Measurements from ENCODE around the gene LPGAT1. TPM values are rescaled to one million over a fixed set of nuclear protein-coding genes. Genes with fewer than 3 reads are reported as not detected.

Gene LPGAT1
- total and polyA plus RNA-seq, 2 of the 13 experiments (the other 11 are each of a cell fraction or from before 2014, with no cell fraction given), result 12.1 to 48.3 TPM

GRCh38 chr1:211698161-211699026, 132.2 kb downstream of the LPGAT1 start (continued):
- no peak for TF ChIP-seq ZSCAN22 (CRISPR knock-in tag; IDR thresholded peaks at IDR 0.05)
- TF ChIP-seq THAP7 (CRISPR knock-in tag; IDR thresholded peaks at IDR 0.05), result no peak
- TF ChIP-seq HNF4A (CRISPR knock-in tag; IDR thresholded peaks at IDR 0.05), result peak; percentile 59
- TF ChIP-seq HCFC1 (IDR thresholded peaks at IDR 0.05; ENCODE audit: low read depth, low read length), result no peak
- no peak for TF ChIP-seq ZNF251 (CRISPR knock-in tag; IDR thresholded peaks at IDR 0.05)
- TF ChIP-seq, protein P1, sequence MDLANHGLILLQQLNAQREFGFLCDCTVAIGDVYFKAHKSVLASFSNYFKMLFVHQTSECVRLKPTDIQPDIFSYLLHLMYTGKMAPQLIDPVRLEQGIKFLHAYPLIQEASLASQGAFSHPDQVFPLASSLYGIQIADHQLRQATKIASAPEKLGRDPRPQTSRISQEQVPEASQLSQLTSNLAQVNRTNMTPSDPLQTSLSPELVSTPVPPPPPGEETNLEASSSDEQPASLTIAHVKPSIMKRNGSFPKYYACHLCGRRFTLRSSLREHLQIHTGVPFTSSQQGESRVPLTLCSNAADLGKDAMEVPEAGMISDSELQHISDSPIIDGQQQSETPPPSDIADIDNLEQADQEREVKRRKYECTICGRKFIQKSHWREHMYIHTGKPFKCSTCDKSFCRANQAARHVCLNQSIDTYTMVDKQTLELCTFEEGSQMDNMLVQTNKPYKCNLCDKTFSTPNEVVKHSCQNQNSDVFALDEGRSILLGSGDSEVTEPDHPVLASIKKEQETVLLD (CRISPR knock-in tag; IDR thresholded peaks at IDR 0.05; ENCODE audit: low read depth), result no peak
- peak; percentile 48; the same call in 1 of the 2 replicates for TF ChIP-seq PPARG (CRISPR knock-in tag; conservative IDR thresholded peaks at IDR 0.05)
- TF ChIP-seq NKX3-1 (CRISPR knock-in tag; IDR thresholded peaks at IDR 0.05), result no peak
- TF ChIP-seq ZNF382 (CRISPR knock-in tag; IDR thresholded peaks at IDR 0.05; ENCODE audit: borderline replicate concordance), result no peak
- TF ChIP-seq ETV6 (CRISPR knock-in tag; conservative IDR thresholded peaks at IDR 0.05), result no peak
- TF ChIP-seq MAF1 (CRISPR knock-in tag; IDR thresholded peaks at IDR 0.05; ENCODE audit: borderline replicate concordance), result no peak
- TF ChIP-seq CCDC6 (CRISPR knock-in tag; IDR thresholded peaks at IDR 0.05), result peak; percentile 51; the same call in 1 of the 2 replicates
- TF ChIP-seq CREB3 (CRISPR knock-in tag; IDR thresholded peaks at IDR 0.05), result no peak
- TF ChIP-seq MNT (IDR thresholded peaks at IDR 0.05), result no peak
- no peak for TF ChIP-seq ZNF709 (CRISPR knock-in tag; IDR thresholded peaks at IDR 0.05)
- TF ChIP-seq FOXP1 (IDR thresholded peaks at IDR 0.05), result no peak
- no peak for TF ChIP-seq FOXP1 (CRISPR knock-in tag; IDR thresholded peaks at IDR 0.05)
- TF ChIP-seq USF2 (IDR thresholded peaks at IDR 0.05; ENCODE audit: low read depth, low read length), result no peak
- no peak for TF ChIP-seq USF2 (CRISPR knock-in tag; IDR thresholded peaks at IDR 0.05; ENCODE audit: borderline replicate concordance)
- no peak for TF ChIP-seq TGIF2 (CRISPR knock-in tag; IDR thresholded peaks at IDR 0.05)
- TF ChIP-seq KMT2B (CRISPR knock-in tag; IDR thresholded peaks at IDR 0.05), result no peak; the same call in 1 of the 2 replicates
- peak; percentile 35; the same call in 1 of the 2 replicates for TF ChIP-seq ZSCAN9 (CRISPR knock-in tag; IDR thresholded peaks at IDR 0.05; ENCODE audit: borderline replicate concordance)
- TF ChIP-seq ZNF441 (CRISPR knock-in tag; IDR thresholded peaks at IDR 0.05; ENCODE audit: borderline replicate concordance), result no peak
- no peak for TF ChIP-seq ATF7 (IDR thresholded peaks at IDR 0.05)
- TF ChIP-seq ATF7 (CRISPR knock-in tag; IDR thresholded peaks at IDR 0.05), result no peak

All from HepG2 (cell line).